Right lobe of liver (tissue), 4 donors: Measurements from ENCODE around the gene SEZ6.

Experiments
- POLR2A ChIP-seq: fragments of 450-650 bp; IDR thresholded peaks from one replicate; pipeline ENCODE4 v1.6.1; 2017; ENCODE audit warnings: antibody characterized with exemption, mild to moderate bottlenecking
- TF ChIP-seq, protein P1 (sequence below), 4 donors: fragments of 200-600 bp in 3 of 4; fragments of 450-650 bp in 1 of 4; IDR thresholded peaks; one replicate each; pipeline versions ENCODE4 v1.5.1 to v1.8.0; 2016 to 2022; ENCODE audit warnings: antibody characterized with exemption in 4 of 4, mild to moderate bottlenecking in 2 of 4
- donor health status: DM: no; HTN: no; CAD: no.
- donor health status: DM: no; HTN: no; CAD: no.
- donor health status: DM: no; HTN: yes; CAD: no.

DNA sequence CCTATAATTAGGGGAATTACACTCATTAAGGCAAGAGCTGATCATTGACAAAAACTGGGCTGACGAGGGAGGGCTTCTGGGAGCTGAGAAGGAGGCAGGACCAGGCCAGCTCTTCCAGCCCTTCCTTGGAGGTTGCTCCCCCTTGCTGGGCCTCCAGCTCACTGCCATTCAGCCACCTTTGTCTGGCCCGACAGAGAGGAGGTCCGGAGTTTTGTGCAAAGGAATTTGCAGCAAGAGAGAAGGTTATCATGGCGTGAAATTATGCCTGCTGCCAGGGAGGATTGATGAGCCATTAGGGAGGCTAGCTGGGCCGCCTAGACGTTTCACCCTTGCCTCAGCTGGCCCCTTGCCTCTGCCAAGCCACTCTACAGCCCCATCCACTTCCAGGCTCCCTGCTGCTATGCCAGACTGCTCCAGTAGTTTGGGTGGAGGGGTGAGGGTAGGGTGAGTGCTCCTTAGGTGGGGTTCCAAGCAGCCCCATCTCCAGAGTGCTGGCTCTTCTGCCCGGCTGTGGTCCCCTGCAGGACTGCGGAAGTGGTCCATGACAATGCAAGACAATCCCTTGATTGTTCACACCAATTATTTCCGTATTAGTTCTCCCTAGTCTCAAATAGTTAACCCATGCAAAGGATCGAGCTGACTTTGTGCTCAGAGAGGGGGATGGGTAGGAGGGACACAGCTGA is 37.5 kb downstream of the SEZ6 start:
- TF ChIP-seq, protein P1, sequence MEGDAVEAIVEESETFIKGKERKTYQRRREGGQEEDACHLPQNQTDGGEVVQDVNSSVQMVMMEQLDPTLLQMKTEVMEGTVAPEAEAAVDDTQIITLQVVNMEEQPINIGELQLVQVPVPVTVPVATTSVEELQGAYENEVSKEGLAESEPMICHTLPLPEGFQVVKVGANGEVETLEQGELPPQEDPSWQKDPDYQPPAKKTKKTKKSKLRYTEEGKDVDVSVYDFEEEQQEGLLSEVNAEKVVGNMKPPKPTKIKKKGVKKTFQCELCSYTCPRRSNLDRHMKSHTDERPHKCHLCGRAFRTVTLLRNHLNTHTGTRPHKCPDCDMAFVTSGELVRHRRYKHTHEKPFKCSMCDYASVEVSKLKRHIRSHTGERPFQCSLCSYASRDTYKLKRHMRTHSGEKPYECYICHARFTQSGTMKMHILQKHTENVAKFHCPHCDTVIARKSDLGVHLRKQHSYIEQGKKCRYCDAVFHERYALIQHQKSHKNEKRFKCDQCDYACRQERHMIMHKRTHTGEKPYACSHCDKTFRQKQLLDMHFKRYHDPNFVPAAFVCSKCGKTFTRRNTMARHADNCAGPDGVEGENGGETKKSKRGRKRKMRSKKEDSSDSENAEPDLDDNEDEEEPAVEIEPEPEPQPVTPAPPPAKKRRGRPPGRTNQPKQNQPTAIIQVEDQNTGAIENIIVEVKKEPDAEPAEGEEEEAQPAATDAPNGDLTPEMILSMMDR (IDR thresholded peaks at IDR 0.05): no peak
- no peak for TF ChIP-seq POLR2A
